OCI-LY1 (cell line): ENCODE results near the gene ARHGAP28.

Experiments used
- H2AFZ ChIP-seq: fragments of 200-600 bp; sonication (generic), shearing (Covaris generic); 2 replicates; pipeline ENCODE4 v1.6.0; 2014; ENCODE audit warnings: antibody characterized with exemption, mild to moderate bottlenecking, low read length
- H3F3A ChIP-seq: fragments of 200-600 bp; sonication (generic), shearing (Covaris generic); 2 replicates; pipeline ENCODE4 v1.6.0; 2014; ENCODE audit warnings: mild to moderate bottlenecking, antibody characterized with exemption, low read length, moderate library complexity; ENCODE audit not compliant: insufficient read depth
- H3K27ac ChIP-seq: fragments of 200-600 bp; sonication (generic); 2 replicates; pipeline ENCODE4 v1.5.1; 2014; ENCODE audit warnings: low read length, mixed run types, mild to moderate bottlenecking, low read depth; ENCODE audit not compliant: poor library complexity, severe bottlenecking
- H3K27me3 ChIP-seq: fragments of 200-600 bp; sonication (generic); 2 replicates; pipeline ENCODE4 v1.6.0; 2014; ENCODE audit warnings: antibody characterized with exemption, mild to moderate bottlenecking, low read length, moderate library complexity; ENCODE audit not compliant: insufficient read depth
- H3K36me3 ChIP-seq: fragments of 200-600 bp; sonication (generic); 2 replicates; pipeline ENCODE4 v1.6.1; 2014; ENCODE audit warnings: mild to moderate bottlenecking, antibody characterized with exemption, low read length, moderate library complexity, mixed read lengths; ENCODE audit not compliant: insufficient read depth
- H3K4me1 ChIP-seq: fragments of 200-600 bp; sonication (generic); 2 replicates; pipeline ENCODE4 v1.5.1; 2014; ENCODE audit warnings: mild to moderate bottlenecking, low read length, moderate library complexity; ENCODE audit not compliant: insufficient read depth, severe bottlenecking
- H3K4me2 ChIP-seq: fragments of 200-600 bp; sonication (generic), shearing (Covaris generic); 2 replicates; pipeline ENCODE4 v1.6.1; 2014; ENCODE audit warnings: low read length
- H3K4me3 ChIP-seq: fragments of 200-600 bp; sonication (generic); 2 replicates; pipeline ENCODE4 v1.5.1; 2014; ENCODE audit warnings: low read length, low read depth, mild to moderate bottlenecking, mixed read lengths; ENCODE audit not compliant: poor library complexity, severe bottlenecking
- H3K79me2 ChIP-seq: fragments of 200-600 bp; shearing (Covaris generic); 2 replicates; pipeline ENCODE4 v1.6.1; 2016; ENCODE audit warnings: mixed run types, low read length, mixed read lengths; ENCODE audit not compliant: insufficient read depth
- H3K9ac ChIP-seq: fragments of 200-600 bp; sonication (generic), shearing (Covaris generic); 2 replicates; pipeline ENCODE4 v1.6.1; 2014; ENCODE audit warnings: mild to moderate bottlenecking, low read length, mixed read lengths
- H3K9me2 ChIP-seq: fragments of 200-600 bp; sonication (generic), shearing (Covaris generic); 2 replicates; pipeline ENCODE4 v1.6.1; 2014; ENCODE audit warnings: low read depth, mild to moderate bottlenecking, low read length, mixed read lengths
- H3K9me3 ChIP-seq: fragments of 200-600 bp; shearing (Covaris generic); 2 replicates; pipeline ENCODE4 v1.6.1; 2014; ENCODE audit warnings: low read length, mixed read lengths
- H4K20me1 ChIP-seq: fragments of 200-600 bp; sonication (generic), shearing (Covaris generic); 2 replicates; pipeline ENCODE4 v1.6.0; 2016; ENCODE audit warnings: mild to moderate bottlenecking, low read length; ENCODE audit not compliant: insufficient read depth
- CTCF ChIP-seq: fragments of 200-600 bp; sonication (generic), shearing (Covaris generic); IDR thresholded peaks from 2 replicates; pipeline ENCODE4 v1.5.1; 2017; ENCODE audit warnings: mild to moderate bottlenecking, antibody characterized with exemption, low read length, moderate library complexity, mixed read lengths
- EZH2 ChIP-seq: fragments of 200-600 bp; sonication (generic), shearing (Covaris generic); IDR thresholded peaks from 2 replicates; pipeline ENCODE4 v1.8.0; 2017; ENCODE audit warnings: borderline replicate concordance, mixed run types, mild to moderate bottlenecking, antibody characterized with exemption, low read length, moderate library complexity, mixed read lengths

Gene ARHGAP28

GRCh38 chr18:6886797-6887330, 157.3 kb downstream of the ARHGAP28 start:
- no peak overlapping the region for H3K27ac ChIP-seq
- no peaks in the 10 kb centered on the region for H3K9me3 ChIP-seq
- no peaks in the 10 kb centered on the region; the same call in 1 of the 2 replicates for H4K20me1 ChIP-seq
- no peaks in the 10 kb centered on the region for H3K79me2 ChIP-seq
- no peak overlapping the region for H3K9ac ChIP-seq
- H3K4me2 ChIP-seq, result no peak overlapping the region
- H3F3A ChIP-seq, result no peaks in the 10 kb centered on the region
- H3K9me2 ChIP-seq, result no peaks in the 10 kb centered on the region
- H3K4me3 ChIP-seq, result no peak overlapping the region
- TF ChIP-seq CTCF, result no peak
- no peak for TF ChIP-seq EZH2
- H3K36me3 ChIP-seq, result no peaks in the 10 kb centered on the region
- no peaks in the 10 kb centered on the region for H3K27me3 ChIP-seq
- no peaks in the 10 kb centered on the region for H3K4me1 ChIP-seq
- H2AFZ ChIP-seq, result no peak overlapping the region

- H3K4me1 ChIP-seq, result no peaks in the 10 kb centered on the region
- H3F3A ChIP-seq, result no peaks in the 10 kb centered on the region
- H3K9me3 ChIP-seq, result no peaks in the 10 kb centered on the region
- no peaks in the 10 kb centered on the region; the same call in 1 of the 2 replicates for H4K20me1 ChIP-seq
- no peaks in the 10 kb centered on the region for H3K36me3 ChIP-seq
- H3K4me2 ChIP-seq, result no peak overlapping the region
- no peak overlapping the region for H3K27ac ChIP-seq
- H3K27me3 ChIP-seq, result no peaks in the 10 kb centered on the region
- H2AFZ ChIP-seq, result no peak overlapping the region
- TF ChIP-seq CTCF (no peak), EZH2 (no peak)
- no peaks in the 10 kb centered on the region for H3K79me2 ChIP-seq
- H3K9ac ChIP-seq, result no peak overlapping the region
- no peak overlapping the region for H3K4me3 ChIP-seq
- H3K9me2 ChIP-seq, result no peaks in the 10 kb centered on the region
Observed at GRCh38 chr18:6891788-6892187, 162.3 kb downstream of the ARHGAP28 start.

GRCh38 chr18:6901286-6901926, 171.9 kb downstream of the ARHGAP28 start:
- no peaks in the 10 kb centered on the region for H3K4me1 ChIP-seq
- no peaks in the 10 kb centered on the region for H4K20me1 ChIP-seq
- no peak overlapping the region for H3K4me3 ChIP-seq
- no peaks in the 10 kb centered on the region for H3K9me3 ChIP-seq
- no peaks in the 10 kb centered on the region for H3K9me2 ChIP-seq
- H3K79me2 ChIP-seq, result no peaks in the 10 kb centered on the region
- no peak overlapping the region for H3K4me2 ChIP-seq
- H3K27ac ChIP-seq, result no peak overlapping the region
- H2AFZ ChIP-seq, result no peak overlapping the region
- H3K36me3 ChIP-seq, result no peaks in the 10 kb centered on the region
- no peaks in the 10 kb centered on the region for H3K27me3 ChIP-seq
- H3K9ac ChIP-seq, result no peak overlapping the region
- H3F3A ChIP-seq, result no peaks in the 10 kb centered on the region
- TF ChIP-seq CTCF, result no peak
- no peak for TF ChIP-seq EZH2
